Stimulated activated CD4-positive, alpha-beta T cell treated with anti-CD3 and anti-CD28 coated beads, Interleukin-2, amount 100 ng/mL, for 24 hours (primary cell): ENCODE data around the gene SPATA31E1.
"Not testable (repeated sequence)": the region's sequence is repeated elsewhere in the genome, so short reads cannot be mapped to it uniquely, and the experiment has no call there.

Experiments
- DNase-seq, 2 donors: peaks; one replicate each; pipeline ENCODE4 v3.0.0-alpha.2; 2020

The SPATA31E1 gene

GRCh38 chr9:87882627-87883026 lies at the start of gene SPATA31E1:
Gene SPATA31E1 (plus strand): TSS chr9:87882877. CDS start chr9:87882892, 15 bp downstream.
- DNase-seq: no peak

DNA sequence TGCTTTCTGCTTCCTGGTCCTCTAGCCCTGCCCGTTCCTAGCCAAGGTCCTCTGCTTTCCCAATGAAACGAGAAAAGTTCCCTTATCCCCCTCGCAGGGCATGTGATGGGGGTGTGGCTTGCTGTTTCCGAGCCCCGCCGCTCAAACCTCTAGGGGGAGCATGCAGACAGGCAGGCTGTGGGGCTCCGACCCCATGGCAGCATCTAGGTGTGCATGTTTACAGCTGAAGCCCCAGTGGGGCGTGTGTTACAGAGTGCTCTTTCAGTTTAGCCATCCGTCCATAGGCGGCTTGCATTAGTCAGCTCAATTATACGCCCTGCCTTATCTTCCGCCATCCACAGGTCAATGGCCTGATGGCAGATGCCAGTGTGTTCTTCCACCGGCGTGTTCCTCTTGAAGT lies 48.3 kb upstream of the SPATA31E1 start:
- DNase-seq: no peak

- DNase-seq: no peak
These were observed 46.1 kb upstream of the SPATA31E1 start for GRCh38 chr9:87836536-87836935.

DNA sequence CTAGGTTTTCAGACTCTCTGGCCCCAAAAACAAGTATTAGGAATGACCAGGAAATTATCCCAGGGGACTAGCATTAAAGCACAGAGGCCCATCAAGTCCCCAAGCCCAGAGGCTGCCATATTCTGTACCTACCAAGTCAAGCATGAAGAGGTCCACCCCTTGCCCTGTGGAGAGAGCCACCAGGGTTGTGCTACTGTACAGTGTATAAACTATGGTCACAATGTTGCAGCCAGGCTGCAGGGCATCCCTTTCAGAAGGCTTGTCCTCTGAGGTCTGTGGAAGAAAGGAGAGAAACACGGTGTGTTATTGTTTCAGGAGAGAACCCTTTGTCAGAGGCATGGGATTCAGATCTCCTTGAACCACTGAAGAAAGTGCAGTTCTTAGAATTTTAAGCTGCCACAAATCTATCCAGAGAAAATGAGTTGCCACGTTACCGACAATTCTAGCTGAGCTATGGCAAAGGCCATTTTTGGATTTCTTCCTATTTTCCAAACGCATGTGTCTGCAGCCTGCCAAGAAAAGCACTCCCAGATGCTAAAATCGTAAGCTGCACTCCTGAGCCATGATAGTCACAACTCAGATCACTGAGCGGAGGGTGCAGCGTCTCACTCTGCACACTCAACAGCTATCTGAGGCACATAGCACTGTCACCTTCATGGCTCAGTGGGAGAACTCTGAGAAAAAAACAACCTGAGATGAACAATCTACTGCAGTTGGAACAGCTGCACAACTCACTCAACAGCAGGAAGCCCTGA lies 45.5 kb upstream of the SPATA31E1 start:
- DNase-seq: no peak

DNA sequence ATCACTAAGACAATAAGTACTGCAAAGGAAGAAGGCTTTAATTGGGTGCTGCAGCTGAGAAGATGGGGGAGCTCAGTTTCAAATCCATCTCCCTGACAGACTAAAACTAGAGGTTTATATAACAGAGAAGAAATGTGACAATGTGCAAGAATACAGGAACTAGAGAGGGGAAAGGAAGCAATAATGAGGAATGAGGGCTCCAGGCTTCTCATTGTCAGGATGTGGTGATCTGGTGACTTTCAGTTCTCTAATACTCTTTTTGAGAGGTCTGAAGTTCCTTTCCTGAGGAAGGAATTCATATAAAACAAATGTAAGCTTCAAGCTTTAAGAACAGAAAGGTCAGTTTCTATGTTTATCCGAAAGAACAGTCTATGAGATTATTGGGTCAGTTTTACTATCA lies 42.5 kb upstream of the SPATA31E1 start:
- DNase-seq: no peak

DNA sequence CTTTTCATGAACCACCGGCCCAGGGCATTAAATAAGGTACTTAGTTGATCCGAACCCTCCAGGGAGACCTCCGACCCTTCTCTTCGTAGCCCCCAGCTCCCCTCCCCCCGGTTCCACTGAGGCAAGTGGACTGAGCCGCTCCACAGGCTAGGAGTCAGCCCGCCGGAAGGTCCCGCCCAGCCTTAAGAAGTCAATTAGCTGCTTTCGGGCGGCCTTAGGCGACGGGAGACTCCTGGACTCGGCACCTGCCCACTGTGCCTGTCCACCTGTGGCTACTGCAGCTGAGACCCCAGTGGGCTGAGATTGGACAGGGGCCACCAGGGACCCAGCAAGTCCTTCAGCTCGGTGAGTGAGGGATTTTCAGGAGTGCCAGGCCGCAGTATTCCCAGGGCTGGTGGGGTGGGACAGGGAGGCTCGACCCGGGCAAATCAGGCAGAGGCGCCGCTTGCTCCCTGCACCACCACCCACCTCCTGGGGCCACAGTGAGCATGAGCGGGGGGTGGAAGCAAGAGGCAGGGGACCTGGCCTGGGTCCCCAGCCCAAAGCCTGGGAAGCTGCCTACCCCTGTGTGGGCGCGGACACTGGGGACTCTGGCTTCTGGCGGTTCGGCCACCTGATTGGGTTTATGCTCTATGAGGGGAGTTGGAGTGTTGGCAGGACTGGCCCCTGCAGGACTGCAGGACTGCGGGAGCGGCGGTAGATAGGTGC lies 39.6 kb upstream of the SPATA31E1 start:
- DNase-seq: no peak

GRCh38 chr9:87844506-87844905 lies 38.2 kb upstream of the SPATA31E1 start:
- DNase-seq: no peak

DNA sequence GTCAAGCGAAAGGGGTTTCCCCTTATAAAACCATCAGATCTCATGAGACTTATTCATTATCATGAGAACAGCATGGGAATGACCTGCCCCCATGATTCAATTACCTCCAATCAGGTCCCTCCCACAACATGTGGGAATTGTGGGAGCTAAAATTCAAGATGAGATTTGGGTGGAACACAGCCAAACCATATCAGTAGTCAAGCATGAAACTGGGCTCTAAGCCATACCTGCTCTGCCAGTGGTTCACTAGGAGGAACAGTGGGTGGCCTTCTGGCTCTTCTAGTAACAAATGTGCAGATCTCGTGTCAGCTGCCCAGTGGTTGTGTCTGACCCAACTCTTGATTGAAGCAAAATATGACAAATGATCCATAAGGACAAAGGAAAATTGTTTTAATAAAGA lies 34.9 kb upstream of the SPATA31E1 start:
- not testable (repeated sequence) for DNase-seq

DNA sequence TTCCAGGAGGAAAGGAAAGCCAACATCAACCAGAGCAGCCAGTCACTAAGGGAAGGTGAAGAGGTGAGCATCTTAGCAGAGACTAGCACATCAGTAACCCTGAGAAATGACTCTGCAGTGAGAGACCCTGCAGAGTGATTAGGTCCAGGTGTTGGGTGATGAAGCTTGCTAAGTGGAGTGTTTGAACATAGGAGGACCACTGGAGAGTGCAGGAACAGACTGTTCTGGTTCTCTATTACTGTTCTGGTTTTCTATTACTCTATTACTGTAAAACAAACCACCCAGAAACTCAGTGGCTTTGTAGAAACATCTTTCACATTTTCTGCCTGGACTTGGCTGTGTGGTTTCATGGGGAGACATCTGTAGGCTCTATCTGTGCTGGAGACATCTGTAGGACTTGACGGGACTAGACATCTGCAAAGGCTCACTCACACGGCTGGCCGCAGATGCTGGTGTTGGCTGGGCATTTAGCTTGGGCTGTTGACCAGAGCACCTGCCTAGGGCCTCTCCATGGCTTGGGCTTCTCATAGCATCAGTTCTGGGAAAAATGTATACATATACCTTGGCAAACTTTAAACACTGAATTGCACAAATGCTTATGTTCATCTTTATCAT lies 33.4 kb upstream of the SPATA31E1 start:
- DNase-seq: no peak

DNA sequence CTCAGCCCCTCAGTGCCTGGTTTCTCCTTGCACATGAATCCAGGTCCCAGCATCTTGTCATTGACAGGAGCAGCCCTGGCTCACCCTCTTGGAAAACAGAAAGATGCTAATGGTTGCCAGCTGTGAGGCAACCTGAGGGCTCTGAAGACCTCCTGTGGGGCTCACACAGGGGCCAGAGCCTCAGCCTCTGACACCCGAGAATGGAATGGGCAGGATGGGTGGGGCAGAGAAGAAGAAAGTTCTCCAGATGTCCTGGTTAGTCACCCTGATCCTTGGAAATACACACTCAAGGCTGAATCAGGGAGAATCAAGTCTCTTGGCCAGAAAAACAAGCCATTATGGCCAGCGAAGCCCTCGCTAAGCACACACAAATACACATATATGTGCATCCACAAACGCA lies 32.3 kb upstream of the SPATA31E1 start:
- DNase-seq: no peak

DNA sequence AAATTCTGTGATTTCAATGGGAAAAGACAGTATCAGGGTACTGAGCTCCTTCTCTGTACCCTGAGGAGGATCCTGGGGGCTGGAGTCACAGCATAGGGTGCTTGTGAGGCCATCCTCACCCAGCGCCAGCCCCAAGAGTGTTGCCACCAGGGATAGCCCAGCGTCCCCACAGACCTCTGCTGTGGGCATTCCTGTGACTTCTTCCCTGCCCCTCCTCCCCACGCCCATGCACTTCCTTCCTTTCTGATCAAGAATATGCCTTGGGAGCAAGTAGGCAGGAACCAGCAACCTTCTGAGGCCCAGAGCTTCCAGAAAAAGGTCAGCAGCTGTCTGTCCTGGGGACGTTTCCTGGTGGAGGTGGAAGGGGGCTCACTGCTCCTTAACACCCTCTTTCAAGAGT lies 31.5 kb upstream of the SPATA31E1 start:
- not testable (repeated sequence) for DNase-seq

- DNase-seq: no peak
These were observed 29.4 kb upstream of the SPATA31E1 start for GRCh38 chr9:87853302-87853701.

- no peak for DNase-seq
These were observed 28.6 kb upstream of the SPATA31E1 start for GRCh38 chr9:87853876-87854579.

DNA sequence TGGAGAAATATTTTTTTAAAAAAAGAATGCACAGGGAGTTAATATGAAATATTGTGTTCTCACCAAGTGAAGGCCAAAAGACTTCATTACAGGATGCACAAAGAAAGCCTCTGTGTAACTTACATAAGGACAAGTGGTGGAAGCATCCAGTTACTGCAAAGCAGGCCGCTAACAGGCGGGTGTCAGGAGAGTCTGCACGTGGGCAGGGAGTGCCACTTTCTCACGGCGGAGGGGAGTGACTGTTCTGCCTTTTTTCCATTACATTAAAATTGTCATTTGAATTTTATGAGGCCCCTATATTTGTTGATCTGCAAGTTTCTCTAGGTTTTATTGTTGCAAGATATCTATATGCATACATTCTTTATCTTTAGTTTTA lies 28.1 kb upstream of the SPATA31E1 start:
- DNase-seq: no peak

DNA sequence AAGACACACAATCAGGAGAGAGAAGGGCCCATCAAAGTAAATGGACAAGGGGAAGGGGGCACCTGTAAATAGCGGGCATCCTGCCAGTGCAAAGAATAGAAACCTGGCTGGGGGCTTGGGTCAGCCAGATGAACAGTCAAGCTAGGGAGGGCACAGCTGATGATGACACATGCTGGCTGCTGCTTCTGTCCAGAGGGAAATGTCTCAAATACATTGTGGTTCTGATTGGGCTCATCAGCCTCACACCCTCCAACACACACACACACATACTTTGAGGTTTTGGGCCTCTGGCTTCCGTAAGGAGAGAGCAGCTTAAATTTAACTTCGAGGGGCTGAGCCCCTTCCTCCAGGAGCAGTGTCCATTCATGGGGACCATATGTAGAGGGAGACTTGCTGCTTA lies 27.6 kb upstream of the SPATA31E1 start:
- no peak for DNase-seq

- no peak for DNase-seq
These were observed 25.3 kb upstream of the SPATA31E1 start for GRCh38 chr9:87857141-87857947.

- DNase-seq: no peak
These were observed 24.7 kb upstream of the SPATA31E1 start for GRCh38 chr9:87857948-87858335.

DNA sequence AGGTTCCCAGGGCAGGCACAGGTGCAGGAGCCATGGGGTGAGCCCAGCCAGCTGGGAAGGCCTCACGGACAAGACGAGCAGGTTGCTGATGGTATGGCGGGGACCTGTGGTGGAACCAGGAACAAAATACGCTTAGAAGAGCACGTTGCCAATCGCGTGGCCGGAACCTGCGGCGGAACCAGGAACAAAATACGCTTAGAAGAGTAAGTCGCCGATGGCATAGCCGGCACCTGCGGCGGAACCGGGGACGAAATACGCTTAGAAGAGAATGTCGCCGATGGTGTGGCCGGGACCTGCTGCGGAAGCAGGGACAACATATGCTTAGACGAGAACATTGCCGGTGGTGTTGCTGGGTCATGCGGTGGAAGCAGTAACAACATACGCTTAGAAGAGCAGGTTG lies 23.5 kb upstream of the SPATA31E1 start:
- no peak for DNase-seq

GRCh38 chr9:87859786-87860185 lies 22.9 kb upstream of the SPATA31E1 start:
- DNase-seq: no peak

DNA sequence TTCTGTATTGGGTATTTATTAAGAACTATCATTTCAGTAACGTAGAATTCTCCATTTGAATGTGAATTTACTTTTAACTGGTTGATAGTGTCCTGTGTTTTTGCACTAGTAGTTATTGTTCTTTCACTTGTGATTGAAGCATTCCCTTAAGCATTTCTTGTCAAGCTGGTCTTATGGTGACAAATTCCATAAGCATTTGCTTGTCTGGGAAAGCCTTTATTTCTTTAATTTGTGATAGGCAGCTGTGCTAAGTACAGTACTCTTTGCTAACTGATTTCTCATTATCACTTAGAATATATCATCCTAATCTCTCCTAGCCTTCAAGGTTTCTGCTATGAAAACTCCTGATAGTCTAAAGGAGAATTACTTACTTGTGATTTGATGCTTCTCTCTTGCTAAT lies 21.3 kb upstream of the SPATA31E1 start:
- DNase-seq: no peak

DNA sequence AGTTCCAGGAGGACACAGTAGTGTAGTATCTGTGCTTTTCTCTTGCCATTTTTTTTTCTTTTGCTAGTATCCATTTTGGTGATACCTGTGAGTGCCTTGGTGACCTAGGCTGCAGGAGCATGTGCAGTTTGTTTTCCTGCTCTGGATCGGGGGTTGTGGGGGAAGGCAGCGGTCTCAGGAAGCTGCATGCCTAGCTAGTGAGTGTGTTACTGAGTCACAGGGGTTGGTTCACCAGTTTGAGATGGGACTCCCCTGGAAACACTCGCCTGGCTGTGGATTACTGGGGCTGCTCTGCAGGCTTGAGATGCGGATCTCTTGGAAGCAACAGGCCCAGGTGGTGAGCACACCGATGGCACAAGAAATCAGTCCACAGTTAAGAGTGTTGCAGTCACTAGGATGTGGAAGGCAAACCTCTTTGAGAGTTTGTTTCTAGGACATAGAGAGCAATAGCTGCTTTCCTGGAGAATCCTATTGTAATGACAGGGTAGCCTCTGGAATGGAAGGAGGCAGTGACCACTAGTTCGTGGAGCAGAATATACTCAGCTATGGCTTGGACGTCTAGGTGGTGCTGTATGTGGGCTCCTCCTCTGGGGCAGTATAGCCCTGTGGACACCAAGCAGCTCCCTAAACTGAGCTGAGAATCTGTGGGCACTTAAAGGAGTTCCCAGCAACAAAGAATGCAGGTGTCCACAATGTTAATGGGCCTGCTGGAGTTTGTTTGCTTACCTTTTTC lies 20.0 kb upstream of the SPATA31E1 start:
- no peak for DNase-seq

GRCh38 chr9:87863882-87864465 lies 18.7 kb upstream of the SPATA31E1 start:
- DNase-seq: no peak
